GM12891 (cell line): ENCODE data around the gene ADGRL3.

Experiments used
- DNase-seq: peaks from one replicate; pipeline ENCODE4 v3.0.0; 2011; ENCODE audit warnings: low spot score; ENCODE audit not compliant: insufficient read length
- FAIRE-seq: peaks from 2 replicates; lab custom pipeline; 2011; peaks lifted over from hg19 to GRCh38; lab: Jason Lieb, UNC
- PAX5 ChIP-seq: IDR thresholded peaks from 2 replicates; pipeline ENCODE4 v1.6.1; 2011; ENCODE audit warnings: low read length, moderate library complexity, mild to moderate bottlenecking; ENCODE audit not compliant: insufficient read depth, severe bottlenecking
- POLR2A ChIP-seq: IDR thresholded peaks from 2 replicates; pipeline ENCODE4 v1.6.1; 2011; ENCODE audit warnings: low read depth, low read length, control low read depth
- POLR2AphosphoS5 ChIP-seq: IDR thresholded peaks from 2 replicates; pipeline ENCODE4 v1.6.1; 2011; ENCODE audit warnings: low read depth, low read length, control low read depth
- POU2F2 ChIP-seq: IDR thresholded peaks from 2 replicates; pipeline ENCODE4 v1.6.1; 2011; ENCODE audit warnings: low read depth, mild to moderate bottlenecking, control low read depth, low read length, moderate library complexity
- SPI1 ChIP-seq: IDR thresholded peaks from 2 replicates; pipeline ENCODE4 v1.6.1; 2011; ENCODE audit warnings: low read depth, low read length, control low read depth
- TAF1 ChIP-seq: IDR thresholded peaks from 2 replicates; pipeline ENCODE4 v1.6.1; 2011; ENCODE audit warnings: low read depth, low read length, control low read depth

ADGRL3 gene

DNA sequence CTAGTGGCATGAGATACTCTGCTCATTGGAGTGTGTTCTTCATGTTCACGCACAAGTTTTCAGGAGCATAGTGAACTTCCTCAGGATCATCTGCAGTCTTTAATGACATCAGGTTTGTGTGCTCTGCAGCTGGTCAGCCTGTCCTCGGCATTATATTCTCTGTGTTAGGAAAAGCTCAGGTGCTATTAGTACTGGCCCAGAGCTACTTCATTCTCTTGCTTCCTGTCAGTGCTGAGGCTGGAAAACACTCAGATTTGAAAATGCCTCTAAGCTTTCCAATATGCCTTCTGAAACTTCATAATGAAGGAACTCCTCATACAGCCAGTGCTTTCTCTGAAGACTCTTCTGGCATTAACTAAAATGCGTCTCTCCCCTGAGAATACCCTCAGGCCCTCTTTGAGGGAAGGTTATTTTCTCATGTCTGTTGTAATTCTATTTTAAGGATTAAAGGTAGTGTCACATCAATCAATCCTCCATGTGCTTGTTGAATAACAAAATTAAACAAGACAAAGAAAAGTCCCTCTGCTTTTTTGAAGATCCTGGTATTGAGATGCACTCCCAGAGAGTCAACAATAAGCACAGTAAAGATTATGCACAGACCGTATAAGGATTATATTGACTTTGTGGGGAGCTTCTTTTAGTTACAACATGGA lies 666.4 kb downstream of the ADGRL3 start:
- no peak for FAIRE-seq
- no peak for DNase-seq
- TF ChIP-seq TAF1 (no peak), POLR2A (no peak), PAX5 (no peak), POLR2AphosphoS5 (no peak), POU2F2 (no peak), SPI1 (no peak)

DNA sequence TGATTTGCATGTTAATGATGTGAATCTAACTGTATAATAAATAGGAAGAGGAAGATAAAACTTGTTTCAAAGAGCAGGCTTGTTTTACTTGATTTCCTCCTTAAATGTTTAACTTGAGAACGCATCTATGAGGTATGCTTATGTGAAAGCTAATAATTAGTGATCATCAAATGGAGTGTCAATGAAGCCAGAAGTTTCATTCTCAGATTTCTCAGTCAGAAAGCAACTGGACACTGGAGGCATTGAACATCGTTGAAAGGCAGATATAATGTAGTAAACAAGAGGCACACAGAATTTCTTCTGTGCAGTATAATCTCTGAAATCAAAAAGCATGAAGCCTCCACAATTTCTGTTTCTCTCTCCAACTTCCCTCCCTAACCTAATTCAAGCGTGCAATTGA lies 672.9 kb downstream of the ADGRL3 start:
- FAIRE-seq (no peak), DNase-seq (no peak)
- TF ChIP-seq SPI1 (no peak), POLR2A (no peak), POU2F2 (no peak), TAF1 (no peak), POLR2AphosphoS5 (no peak), PAX5 (no peak)

DNA sequence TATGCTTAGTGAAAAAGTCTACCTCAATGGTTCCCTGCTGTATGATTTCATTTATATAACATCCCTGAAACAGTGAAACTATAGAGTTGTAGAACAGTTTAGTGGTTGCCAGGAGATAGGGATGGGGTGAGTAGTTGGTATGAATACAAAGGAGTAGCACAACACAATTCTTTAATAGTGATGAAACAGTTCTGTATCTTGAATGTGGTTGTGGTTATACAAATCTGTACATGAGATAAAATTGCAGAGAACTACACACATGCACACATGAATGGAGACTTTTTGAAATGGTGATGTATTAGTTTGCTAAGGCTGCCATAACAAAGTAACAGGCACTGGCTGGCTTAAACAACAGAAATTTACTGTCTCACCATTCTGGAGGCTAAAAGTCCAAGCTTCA lies 677.1 kb downstream of the ADGRL3 start:
- FAIRE-seq (no peak), DNase-seq (no peak)
- TF ChIP-seq SPI1: no peak
- TF ChIP-seq POLR2A: no peak
- no peak for TF ChIP-seq POLR2AphosphoS5
- no peak for TF ChIP-seq POU2F2
- no peak for TF ChIP-seq PAX5
- TF ChIP-seq TAF1: no peak

DNA sequence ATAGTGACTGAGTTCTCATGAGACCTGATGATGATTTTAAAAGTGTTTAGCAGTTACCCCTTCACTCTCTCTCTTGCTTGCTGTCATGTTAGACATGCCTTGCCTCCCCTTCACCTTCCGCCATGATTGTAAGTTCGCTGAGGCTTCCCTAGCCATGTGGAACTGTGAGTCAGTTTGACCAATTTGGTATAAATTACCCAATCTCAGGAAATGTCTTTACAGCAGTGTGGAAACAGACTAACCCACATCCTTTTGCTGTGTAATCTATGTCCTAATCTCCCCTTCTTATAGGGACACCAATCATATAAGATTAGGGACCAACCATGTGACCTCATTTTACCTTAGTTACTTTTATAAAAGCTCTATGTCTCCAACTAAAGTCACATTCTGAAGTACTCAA lies 677.8 kb downstream of the ADGRL3 start:
- TF ChIP-seq POLR2AphosphoS5: no peak
- TF ChIP-seq TAF1: no peak
- no peak for TF ChIP-seq POU2F2
- TF ChIP-seq SPI1: no peak
- no peak for TF ChIP-seq POLR2A
- TF ChIP-seq PAX5: no peak
- no peak for DNase-seq
- FAIRE-seq: no peak

DNA sequence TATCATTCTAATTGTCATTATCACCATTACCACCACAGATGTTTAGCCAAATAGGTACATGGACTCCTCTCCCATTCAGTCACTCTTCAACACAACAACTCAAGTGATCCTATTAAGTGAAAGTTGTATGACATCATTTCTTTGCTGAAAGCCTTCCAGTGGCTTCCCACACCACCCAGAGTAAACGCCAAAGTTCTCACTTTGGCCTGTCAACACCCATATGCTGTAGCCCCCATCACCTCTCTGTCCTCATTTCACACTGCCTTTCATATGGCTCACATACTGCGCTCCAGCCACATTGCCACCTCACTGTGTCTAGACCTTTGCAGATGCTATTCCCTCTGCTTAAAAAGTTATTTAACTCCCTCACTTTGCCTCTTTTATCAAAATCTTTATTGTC lies 682.3 kb downstream of the ADGRL3 start:
- DNase-seq (no peak), FAIRE-seq (no peak)
- TF ChIP-seq POU2F2: no peak
- no peak for TF ChIP-seq SPI1
- no peak for TF ChIP-seq TAF1
- no peak for TF ChIP-seq POLR2A

DNA sequence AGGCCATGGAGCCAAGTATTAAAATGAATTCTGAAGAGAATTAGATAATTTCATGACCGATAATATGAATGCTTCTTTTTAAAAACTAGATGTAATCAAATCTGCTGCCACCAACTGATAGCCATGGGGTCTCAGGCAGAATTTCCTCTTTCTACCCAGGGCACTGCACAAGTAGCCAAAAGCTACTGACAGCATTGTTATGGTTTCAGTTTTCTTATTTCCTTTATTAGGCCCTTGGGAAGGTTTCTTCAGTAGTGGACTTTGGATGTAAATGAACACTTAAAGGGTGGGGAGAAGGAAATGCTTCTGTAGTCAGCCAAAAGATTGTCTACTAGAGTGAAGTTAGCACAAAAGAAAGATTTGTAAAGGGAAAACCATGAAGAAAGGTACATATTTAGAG lies 686.0 kb downstream of the ADGRL3 start:
- no peak for FAIRE-seq
- no peak for DNase-seq
- no peak for TF ChIP-seq POLR2AphosphoS5
- TF ChIP-seq POU2F2: no peak
- TF ChIP-seq SPI1: no peak
- TF ChIP-seq POLR2A: no peak
- no peak for TF ChIP-seq PAX5
- no peak for TF ChIP-seq TAF1

DNA sequence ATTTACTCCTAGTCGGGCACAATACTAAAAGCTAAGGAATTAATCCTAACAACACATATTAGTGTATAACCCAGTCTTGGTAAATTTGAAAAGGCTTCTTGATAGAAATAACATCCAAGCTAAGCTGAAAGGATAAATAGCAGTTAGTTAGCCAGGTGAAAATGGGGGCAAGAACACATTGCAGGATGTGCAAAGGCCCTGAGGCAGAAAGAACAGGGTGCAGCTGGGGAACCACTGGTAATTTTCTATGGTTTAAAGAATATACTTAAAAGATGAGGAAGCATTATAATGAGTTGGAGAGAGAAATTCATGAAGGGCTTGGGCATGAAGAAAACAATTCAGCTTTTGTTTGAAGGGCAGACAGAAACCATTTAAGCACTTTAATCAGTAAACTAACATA lies 689.0 kb downstream of the ADGRL3 start:
- TF ChIP-seq POU2F2: no peak
- TF ChIP-seq PAX5: no peak
- TF ChIP-seq POLR2AphosphoS5: no peak
- TF ChIP-seq POLR2A: no peak
- TF ChIP-seq SPI1: no peak
- no peak for TF ChIP-seq TAF1
- no peak for FAIRE-seq

DNA sequence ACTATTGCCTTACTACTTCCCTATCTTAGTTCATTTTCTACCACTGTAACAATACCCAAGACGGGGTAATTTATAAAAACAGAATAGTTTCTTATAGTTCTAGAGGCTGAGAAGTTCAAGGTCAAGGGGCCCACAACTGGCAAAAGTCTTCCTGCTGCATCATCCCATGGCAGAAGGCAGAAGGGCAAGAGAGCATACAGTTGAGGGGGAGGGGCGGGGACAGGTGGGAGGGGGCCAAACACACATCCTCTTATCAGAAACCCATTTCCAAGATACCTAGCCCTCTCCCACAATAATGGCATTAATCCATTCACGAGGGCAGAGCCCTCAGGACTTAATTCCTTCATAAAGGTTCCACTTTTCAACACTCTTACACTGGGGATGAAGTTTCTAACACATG lies 690.2 kb downstream of the ADGRL3 start:
- DNase-seq (no peak), FAIRE-seq (no peak)
- TF ChIP-seq TAF1 (no peak), SPI1 (no peak), PAX5 (no peak), POLR2A (no peak), POU2F2 (no peak), POLR2AphosphoS5 (no peak)

More for the DNA sequence above, 689.0 kb downstream of the ADGRL3 start:
- DNase-seq: no peak

DNA sequence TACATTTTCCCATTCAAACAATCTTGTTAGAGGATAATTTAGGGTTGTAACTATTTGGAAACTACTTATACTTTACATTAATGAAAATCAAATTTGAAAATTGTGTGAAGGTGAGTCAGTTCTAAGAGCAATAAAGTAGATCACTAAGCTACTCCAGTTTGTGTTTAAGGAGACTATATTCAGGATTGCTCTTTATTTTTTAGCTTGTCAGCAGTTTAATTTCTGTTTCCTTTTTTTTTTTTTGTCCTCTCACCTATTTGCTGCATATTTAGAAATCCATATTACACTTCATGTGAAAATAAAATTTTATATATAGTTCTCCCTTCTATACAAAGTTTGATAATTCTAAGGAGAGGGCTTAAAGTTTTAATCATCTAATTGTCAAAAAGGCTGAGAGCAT lies 691.8 kb downstream of the ADGRL3 start:
- FAIRE-seq: no peak
- no peak for DNase-seq
- TF ChIP-seq POU2F2: no peak
- no peak for TF ChIP-seq SPI1
- TF ChIP-seq PAX5: no peak
- no peak for TF ChIP-seq POLR2AphosphoS5
- no peak for TF ChIP-seq POLR2A
- no peak for TF ChIP-seq TAF1

DNA sequence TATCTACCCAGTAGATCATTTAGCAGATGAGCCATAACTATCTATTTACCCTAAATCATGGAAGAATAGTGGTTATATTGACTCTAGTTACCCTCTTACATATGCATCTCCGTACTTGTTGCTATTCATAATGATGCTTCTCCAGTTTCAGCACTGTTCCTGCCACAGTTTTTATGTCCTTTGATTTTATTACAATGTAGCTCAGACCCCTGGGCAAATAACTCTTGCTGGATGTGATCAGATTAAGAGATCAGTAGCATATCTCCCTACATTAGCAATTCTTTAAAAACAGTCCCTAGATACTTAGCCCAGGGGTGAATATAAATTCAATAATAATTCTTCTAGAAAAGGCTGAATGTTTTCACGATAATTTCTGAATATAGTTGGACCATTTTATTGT lies 696.5 kb downstream of the ADGRL3 start:
- no peak for FAIRE-seq
- TF ChIP-seq TAF1 (no peak), PAX5 (no peak), POLR2AphosphoS5 (no peak), POLR2A (no peak), SPI1 (no peak), POU2F2 (no peak)
- DNase-seq: no peak

DNA sequence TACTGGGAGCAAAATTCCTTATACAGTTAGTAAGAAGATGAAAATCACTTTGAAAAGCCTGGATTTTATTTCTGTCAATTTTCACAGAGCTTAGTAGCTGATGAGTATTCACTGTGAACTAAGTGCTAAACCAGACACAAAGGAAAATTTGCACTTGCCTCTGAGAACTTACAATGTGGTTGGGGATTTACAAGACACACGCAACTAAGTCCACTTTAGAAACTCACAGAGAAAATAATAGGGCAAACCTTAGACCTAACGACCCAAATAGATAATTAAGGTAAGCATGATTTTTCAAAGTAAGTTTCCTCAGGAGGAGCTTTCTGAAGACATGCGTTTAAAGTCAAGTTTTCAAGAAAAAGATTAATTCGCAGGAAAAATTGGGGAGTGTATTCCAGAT lies 708.9 kb downstream of the ADGRL3 start:
- DNase-seq (no peak), FAIRE-seq (no peak)
- TF ChIP-seq PAX5: no peak
- no peak for TF ChIP-seq SPI1
- no peak for TF ChIP-seq POU2F2
- no peak for TF ChIP-seq TAF1
- TF ChIP-seq POLR2A: no peak
- TF ChIP-seq POLR2AphosphoS5: no peak
